Measurements from ENCODE around the gene ELF3.
"Not testable (repeated sequence)": the region's sequence is repeated elsewhere in the genome, so short reads cannot be mapped to it uniquely, and the experiment has no call there.

The ELF3 gene

DNA sequence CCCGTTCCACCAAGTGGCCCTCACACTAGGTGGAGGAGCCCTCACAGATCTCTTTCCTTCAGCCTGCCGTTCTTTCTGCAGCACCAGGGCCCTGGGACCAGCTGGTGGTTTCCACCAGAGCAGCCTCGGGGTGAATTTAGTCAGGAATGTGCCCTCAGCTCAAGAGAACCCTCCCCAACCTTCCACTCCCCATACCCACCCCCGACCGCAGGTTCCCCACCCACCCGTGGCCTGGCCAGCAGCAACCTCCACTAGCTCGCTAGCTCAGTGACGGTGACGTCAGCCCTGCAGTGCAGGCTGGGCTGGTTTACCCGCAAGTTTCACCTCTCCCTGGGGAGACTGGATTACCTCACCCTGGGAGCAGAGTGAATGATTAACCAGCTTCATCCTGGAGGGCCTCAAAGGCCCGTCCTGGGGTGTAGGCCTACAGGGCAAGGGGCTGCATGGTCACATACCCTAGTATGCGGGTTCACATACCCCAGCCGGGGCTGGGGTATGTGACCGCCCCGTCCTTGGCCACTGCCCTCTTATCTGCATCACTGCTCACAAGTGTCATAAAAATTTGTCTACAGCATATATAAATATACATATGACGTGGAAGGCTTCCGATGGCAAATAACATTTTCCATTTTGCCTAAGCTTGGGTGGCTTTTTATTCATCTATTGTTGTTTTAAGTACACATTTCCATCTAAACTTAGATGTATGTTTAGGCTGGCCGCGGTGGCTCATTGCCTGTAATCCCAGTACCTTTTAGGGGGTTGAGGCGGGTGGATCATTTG lies 24.5 kb downstream of the ELF3 start:
- peak; percentile 57 for DNase-seq (ENCODE audit: low spot score)

DNA sequence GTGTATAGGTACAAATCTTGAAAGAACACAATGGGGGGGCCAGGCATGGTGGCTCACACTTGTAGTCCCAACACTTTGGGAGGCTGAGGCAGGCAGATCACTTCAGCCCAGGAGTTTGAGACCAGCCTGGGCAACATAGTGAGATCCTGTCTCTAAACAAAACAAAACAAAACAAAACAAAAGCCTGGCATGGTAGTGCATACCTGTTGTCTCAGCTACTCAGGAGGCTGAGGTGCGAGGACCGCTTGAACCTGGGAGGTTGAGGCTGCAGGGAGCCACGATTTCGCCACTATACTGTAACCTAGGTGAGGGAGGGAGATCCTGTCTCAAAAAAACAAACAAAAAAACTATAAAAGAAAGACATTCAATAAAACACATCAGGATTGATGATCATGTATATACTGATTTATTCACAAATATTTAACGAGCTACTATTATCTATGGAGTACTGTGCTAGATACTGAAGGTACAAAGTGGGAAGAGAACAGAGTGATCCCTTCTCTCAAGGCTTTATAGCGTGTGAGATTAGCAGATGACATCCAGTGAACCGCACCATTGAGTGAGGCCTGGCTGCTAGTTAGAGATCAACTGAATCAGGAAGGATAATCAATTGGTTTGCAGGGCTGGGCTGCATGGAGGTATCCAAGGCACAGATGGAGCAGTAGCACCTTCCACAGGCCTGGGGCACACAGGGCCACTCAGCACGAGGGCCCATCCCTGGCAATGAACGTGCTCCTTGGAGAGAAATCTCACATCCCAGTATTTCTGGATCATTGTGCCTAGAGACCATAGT lies 26.4 kb downstream of the ELF3 start:
- no peak for DNase-seq (ENCODE audit: low spot score)

DNA sequence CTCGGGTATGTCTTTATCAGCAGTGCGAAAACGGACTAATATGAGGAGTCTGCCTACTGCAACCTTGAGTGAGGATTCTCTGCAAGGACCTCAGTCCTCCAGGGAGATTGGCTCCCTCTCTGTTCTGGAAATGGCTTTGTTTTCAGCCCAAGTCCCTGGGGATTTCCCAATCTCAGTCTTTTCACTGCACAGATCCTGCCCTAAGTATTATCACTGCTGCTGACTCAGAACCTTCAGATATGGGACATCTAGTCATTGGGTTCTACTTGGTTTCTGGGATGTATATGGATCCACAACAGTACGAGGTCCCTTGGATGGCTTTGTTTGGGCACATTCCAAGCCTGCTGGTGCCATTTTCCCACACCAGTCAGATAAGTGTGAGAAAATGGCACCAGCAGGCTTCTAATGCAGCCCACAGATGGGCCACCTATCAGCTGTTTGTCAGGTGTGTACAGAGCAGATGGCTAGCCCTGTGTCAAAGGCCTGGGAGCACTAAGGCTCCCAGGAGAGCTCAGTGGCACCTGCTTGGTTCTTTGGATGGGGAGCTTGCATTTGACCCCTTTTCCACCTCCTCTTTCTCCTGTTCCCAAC lies 27.4 kb downstream of the ELF3 start:
- no peak for DNase-seq (ENCODE audit: low spot score)

DNA sequence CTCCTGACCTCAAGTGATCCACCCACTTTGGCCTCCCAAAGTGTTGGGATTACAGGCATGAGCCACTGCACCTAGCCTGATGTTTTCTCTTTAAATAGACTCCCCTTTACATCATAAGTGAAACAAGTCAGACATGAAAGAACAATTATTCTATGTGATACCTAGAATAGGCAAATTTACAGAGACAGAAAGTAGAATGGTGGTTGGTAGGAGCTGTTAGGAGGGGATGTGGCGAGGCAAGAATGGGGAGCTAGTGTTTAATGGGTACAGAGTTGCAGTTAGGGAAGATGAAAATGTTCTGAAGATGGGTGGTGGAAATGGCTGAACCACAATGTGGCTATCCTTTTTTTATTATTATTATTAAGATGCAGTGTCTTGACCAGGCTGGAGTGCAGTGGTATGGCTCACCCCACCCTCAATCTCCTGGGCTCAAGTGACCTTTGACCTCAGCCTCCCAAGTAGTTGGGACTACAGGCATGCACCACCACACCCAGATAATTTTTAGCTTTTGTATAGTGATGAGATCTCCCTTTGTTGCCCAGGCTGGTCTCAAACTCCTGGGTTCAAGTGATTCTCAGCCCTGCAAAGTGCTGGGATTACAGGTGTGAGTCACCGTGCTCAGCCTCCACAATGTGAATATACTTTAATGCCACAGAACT lies 28.4 kb downstream of the ELF3 start:
- DNase-seq (ENCODE audit: low spot score), result no peak

DNA sequence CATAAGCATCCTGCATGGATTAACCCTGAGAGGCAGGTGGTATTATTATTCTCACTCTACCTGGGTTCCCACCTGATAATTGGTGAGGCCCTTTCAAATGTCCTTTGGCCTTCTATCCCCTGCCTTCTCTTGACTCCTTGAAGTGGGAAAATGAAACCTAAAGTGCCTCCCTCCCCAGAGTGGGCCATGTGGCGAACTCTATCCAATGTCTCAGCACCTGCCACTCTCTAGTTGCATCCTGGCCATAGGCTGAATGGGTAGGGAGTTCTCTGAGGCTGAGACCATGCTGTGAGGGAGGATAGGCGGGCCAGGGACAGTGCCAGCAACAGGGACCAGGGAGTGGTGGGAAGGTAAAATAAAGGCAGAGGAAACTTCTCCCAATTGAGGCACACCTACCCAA lies 35.3 kb downstream of the ELF3 start:
- no peak for DNase-seq (ENCODE audit: low spot score)

DNA sequence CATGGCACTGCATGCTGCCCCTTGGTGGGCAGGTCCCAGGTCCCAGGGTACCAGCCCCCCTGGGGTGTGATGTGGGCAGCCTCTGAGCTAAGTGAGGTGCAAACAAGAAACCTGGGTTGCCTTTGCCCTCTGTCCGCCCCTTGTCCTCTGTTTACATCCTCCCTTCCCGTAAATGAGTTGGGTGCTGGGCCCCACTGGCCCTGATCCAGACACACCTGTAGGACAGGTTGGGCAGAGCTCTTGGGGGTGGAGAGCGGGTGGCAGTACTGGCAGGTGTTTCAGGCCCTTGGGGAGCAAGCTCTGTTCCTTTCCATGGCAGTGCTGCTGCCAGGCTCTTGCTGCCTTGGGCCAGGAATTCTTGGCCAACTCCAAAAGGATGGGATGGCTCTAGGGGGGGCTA lies 35.8 kb downstream of the ELF3 start:
- no peak for DNase-seq (ENCODE audit: low spot score)

DNA sequence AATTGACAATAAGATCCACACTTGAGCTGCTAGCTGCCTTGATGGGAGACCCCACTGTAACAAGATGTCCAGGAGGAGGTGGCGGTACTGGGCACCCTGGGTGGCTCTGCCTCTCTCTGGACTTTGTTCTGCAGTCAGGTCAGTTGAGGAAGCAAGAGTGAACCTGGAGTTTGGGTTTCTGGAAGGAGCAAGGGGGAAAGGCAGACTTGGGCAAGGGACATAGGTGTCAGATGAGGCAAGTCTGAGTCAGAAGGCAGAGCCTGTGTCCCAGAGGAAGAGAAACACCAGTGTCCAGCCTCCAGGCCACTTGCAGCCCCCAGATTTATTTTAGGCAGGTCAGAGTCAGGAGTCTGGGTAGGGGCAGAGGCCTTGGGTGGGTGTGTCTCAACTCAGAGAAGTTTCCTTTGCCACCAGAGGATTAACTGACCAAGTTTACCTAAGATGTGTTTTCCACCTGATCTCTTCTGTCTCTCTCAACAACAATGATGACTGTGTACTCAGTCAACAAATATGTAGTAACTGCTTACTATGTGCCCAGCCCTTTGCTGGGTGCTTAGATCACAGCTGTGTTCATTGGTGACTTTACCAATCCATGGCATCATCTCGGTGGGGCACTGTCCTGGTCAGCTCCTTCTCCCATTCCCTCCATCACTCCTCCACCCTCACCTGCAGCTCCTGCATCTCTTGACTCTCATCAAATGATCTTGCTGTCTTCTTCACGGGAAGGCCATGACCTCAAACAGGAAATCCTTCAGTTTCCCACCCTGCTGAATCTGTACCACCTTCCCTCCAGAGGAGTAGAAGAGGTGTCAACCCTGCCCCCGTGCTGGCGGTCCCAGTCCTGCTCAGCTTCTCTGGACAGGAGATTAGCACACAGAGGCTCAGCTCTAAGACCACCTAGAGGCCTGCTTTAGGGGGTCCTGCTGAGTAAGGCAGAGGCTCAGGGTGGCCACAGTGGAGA lies 36.6 kb downstream of the ELF3 start:
- DNase-seq (ENCODE audit: low spot score), result no peak

DNA sequence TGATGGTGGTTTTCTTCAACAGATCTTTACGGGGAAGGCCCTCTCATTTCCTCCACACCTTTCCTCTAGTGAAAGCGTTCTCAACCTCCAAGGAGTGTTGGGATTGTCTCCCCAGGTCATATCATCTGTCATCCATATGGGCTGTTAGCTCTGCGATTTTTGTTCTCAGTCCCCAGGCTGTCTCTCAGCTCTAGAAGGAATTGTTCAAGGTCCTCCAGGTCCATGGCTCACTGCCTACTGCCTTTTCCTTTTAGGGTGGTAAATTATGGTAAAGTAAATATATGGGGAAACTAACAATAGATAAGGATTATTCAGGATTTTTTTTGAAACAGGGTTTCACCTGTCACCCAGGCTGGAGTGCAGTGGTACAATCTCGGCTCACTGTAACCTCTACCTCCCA lies 37.6 kb downstream of the ELF3 start:
- no peak for DNase-seq (ENCODE audit: low spot score)

DNA sequence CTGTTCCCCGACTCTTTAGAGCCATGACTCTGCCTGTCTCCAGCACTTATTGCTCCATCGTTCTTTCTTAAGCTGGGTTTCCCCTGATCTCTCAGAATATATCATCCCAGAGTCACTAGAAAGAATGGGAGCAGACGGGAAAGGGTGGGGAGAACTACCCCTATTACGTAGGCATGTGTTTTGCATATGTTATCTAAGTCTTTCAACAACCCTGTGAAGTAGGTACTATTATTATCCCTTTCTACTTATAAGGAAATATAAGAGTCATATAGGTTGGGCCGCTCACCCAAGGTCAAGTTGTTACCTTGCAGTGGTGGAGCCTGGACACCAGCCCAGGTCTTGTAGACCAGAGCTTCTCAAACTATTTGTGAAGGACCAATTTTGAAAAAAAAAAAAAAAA lies 38.7 kb downstream of the ELF3 start:
- no peak for DNase-seq (ENCODE audit: low spot score)

DNA sequence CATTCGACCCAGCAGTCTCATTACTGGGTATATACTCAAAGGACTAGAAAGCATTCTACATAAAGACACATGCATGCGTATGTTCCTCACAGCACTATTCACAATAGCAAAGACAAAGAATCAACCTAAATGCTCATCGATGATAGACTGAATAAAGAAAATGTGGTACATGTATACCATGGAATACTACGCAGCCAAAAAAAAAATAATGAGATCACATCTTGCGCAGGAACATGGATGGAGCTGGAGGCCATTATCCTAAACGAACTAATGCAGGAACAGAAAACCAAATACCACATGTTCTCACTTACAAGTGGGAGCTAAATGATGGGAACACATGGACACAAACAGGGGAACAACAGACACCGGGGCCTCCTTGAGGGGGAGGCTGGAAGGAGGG lies 43.7 kb downstream of the ELF3 start:
- no peak for DNase-seq (ENCODE audit: low spot score)

DNA sequence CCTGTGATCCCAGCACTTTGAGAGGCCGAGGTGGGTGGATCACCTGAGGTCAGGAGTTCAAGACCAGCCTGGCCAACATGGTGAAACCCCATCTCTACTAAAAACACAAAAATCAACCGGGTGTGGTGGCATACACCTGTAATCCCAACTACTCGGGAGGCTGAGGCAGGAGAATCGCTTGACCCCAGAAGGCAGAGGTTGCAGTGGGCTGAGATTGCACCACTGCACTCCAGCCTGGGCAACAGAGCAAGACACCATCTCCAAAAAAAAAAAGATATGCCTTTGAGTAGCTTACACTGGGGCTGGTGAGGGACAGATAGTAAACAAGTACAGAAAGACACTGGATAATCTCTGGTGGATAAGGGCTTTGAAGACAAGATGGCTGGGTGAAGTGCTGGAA lies 44.3 kb downstream of the ELF3 start:
- not testable (repeated sequence) for DNase-seq (ENCODE audit: low spot score)

DNA sequence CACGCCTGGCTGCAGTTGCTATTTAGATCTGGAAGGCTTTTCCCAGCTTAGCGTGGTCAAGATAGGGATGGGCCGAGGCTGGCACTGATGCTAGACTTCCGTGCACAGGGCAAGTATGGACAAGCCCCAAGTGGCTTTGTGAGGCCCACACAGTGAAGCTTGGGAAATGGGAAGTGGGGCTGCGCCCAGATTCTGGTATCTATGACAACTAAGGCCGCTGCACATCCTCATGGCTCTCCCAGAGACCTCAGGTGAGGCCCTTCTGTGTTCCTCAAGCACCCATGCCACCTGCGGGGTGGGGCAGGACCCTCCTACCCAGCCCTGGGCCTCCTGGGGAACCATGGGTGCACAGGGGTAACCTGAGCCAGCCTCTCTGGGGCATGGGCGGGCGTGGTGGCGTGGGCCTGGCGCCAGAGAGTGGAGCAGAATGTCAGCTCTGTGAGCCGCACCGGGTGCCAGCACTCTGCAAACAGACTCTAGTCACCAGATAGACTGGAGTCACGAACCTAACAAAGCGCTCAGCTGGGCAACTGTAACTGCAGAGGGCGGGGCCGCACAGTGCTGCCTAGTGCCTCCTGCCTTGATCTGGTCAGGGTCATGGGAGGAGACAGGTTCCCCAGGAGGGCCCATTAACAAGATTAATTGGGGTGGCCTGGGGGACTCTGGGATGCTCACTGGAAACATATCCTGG lies 46.4 kb downstream of the ELF3 start:
- no peak for DNase-seq (ENCODE audit: low spot score)

DNA sequence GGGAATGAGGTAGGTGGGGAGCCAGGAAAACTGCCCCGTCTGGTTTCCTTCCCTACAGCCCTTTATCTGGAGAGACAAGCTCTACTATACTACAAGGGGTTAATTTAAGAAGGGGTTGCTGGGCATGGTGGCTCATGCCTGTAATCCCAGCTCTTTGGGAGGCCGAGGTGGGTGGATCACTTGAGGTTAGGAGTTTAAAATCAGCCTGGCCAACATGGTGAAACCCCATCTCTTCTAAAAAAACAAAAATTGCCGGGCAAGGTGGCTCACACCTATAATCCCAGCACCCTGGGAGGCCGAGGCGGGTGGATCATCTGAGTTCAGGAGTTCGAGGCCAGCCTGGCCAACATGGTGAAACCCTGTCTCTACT lies 46.9 kb downstream of the ELF3 start:
- DNase-seq (ENCODE audit: low spot score), result not testable (repeated sequence)

DNA sequence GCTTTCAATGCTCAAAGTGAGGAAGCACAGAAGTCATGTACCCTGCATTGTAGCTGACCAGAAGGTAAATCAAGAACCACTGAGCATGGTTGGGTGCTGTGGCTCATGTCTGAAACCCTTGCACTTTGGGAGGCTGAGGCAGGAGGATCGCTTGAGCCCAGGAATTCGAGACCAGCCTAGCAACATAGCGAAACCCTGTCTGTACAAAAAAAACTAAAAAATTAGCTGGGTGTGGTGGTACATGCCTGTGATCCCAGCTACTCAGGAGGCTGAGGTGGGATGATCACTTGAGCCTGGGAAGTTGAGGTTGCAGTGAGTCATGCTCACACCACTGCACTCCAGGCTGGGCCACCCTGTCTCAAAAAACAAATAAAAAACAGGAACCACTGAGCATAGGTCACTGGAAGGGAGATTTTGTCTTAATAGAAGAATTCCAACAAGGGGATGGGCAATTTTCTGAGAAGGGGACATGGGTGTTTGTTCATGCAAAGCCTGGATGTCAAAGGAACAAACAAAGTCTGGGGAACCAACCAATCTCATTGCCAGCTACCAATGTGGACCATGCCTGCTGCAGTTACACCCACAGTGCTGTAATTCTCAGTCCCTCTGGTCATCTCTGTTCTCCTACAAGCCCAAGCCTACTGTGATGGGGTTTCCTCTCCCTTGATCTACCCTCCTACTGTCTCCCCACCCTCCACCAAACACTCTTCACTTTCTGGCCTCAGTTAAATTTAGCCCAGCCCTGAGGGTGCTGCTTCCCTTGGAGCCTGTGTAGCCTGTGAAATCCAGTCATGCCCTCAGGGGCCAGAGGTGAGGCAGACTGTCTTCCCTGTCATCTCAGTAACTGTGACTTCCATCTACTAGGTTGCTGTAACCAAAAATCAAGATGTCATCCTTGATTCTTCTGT lies 47.9 kb downstream of the ELF3 start:
- DNase-seq (ENCODE audit: low spot score), result no peak

DNA sequence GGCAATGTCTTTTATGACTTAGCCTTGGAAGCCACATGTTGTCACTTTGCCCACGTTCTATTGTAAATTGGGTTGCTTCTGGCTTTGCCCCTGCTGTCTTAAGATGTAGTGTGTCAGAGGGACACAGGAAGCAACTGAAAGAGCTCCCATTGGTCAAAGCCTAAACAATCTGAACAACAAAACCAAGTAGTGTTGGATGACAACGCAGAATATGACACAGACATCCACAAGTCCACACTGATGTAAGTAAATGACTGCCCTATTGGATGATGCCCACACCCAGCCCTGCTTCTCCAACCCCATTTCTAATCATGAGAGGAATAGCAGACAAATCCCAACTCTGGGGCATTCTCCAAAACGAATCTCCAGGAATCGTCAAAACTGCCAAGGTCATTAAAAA lies 50.7 kb downstream of the ELF3 start:
- DNase-seq (ENCODE audit: low spot score), result no peak

DNA sequence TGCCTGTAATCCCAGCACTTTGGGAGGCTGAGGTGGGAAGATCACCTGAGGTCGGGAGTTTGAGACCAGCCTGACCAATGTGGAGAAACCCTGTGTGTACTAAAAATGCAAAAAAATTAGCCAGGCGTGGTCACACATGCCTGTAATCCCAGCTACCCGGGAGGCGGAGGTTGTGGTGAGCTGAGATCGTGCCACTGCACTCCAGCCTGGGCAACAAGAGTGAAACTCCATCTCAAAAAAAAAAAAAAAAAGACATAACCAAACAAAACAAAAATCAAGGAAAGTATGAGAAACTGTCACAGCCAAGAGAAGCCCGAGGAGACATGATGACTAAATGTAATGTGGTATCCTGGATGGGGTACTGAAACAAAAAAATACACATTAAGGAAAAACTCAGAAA lies 51.4 kb downstream of the ELF3 start:
- DNase-seq (ENCODE audit: low spot score), result not testable (repeated sequence)

DNA sequence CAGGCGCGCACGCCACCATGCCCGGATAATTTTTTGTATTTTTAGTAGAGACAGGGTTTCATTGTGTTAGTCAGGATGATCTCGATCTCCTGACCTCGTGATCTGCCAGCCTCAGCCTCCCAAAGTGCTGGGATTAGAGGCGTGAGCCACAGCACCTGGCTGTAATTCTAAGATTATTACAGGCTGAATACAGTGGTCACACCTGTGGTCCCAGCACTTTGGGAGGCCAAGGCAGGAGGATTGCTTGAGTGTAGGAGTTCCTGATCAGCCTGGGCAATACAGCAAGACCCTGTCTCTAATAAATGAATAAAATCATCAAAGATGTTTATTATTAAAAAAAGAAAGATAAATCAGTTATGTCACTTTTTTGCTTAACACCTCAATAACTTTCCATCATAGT lies 52.2 kb downstream of the ELF3 start:
- not testable (repeated sequence) for DNase-seq (ENCODE audit: low spot score)

DNA sequence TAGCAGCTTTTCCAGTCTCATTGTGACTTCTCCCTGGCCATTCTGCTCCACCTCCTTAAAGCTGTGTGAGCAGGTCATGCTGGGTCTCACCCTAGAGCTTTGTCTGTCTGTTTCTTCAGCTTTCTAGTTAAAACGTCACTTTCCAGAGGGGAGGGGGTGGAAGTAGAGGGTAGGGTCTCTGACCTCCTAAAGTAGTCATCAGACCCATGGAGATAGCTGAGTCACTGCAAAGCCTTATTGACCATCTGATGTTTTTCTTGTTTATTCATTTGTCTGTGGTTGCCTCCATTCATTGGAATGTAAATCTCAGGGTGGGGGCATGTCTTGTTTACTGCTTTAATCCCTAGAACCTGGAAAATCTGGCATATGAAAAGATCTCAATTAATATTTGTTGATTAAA lies 52.7 kb downstream of the ELF3 start:
- DNase-seq (ENCODE audit: low spot score), result no peak

DNA sequence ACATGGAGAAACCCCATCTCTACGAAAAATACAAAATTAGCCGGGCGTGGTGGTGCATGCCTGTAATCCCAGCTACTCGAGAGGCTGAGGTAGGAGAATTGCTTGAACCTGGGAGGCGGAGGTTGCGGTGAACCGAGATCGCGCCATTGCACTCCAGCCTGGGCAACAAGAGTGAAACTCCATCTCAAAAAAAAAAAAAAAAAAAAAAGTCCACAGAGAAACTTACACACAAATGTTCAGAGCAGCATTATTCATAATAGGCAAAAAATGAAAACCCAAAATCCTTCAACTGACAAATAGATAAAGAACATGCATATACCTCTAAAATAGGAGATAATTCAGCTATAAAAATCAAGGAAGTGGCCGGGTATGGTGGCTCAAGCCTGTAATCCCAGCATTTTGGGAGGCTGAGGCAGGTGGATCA lies 54.5 kb downstream of the ELF3 start:
- DNase-seq (ENCODE audit: low spot score), result not testable (repeated sequence)

Data from AG08396 (cell line).